Measurements from ENCODE around the gene CASQ1. TPM values are rescaled to one million over a fixed set of nuclear protein-coding genes. Genes with fewer than 3 reads are reported as not detected.

The CASQ1 gene
- not detected in 5 replicates for total RNA-seq (2022; extraction: Qiagen RNA extraction)

GRCh38 chr1:160189649-160190625, at the start of gene CASQ1:
Gene CASQ1 (plus strand): TSS chr1:160190575. CDS start chr1:160190752, 177 bp downstream.

GRCh38 chr1:160151303-160151702, 39.1 kb upstream of the CASQ1 start, which contains the start of gene ATP1A4:
Gene ATP1A4 (plus strand): TSS chr1:160151603. CDS start chr1:160152041, 438 bp downstream.

GRCh38 chr1:160205242-160206035, 15.1 kb downstream of the CASQ1 start, which contains the start of gene PEA15:
Gene PEA15 (plus strand): TSS chr1:160205384. CDS start chr1:160211545, 6,161 bp downstream.

Other genes with a start within 250 kb of the CASQ1 start
- 0.13 to 0.26 TPM (median 0.23 TPM) in 5 replicates for gene IGSF9, start 245.0 kb upstream of the CASQ1 start, total RNA-seq (2022; extraction: Qiagen RNA extraction)
- 0.12 to 0.94 TPM (median 0.49 TPM) in 5 replicates for gene SLAMF9, start 236.3 kb upstream of the CASQ1 start, total RNA-seq (2022; extraction: Qiagen RNA extraction)
- gene PIGM, start 158.6 kb upstream of the CASQ1 start, total RNA-seq (2022; extraction: Qiagen RNA extraction): 3.8 to 4.4 TPM (median 4.2 TPM) in 5 replicates
- gene KCNJ10, start 120.4 kb upstream of the CASQ1 start, total RNA-seq (2022; extraction: Qiagen RNA extraction): not detected in 5 replicates
- gene KCNJ9, start 109.0 kb upstream of the CASQ1 start, total RNA-seq (2022; extraction: Qiagen RNA extraction): not detected in 5 replicates
- 6.4 to 10.7 TPM (median 9.3 TPM) in 5 replicates for gene IGSF8, start 92.0 kb upstream of the CASQ1 start, total RNA-seq (2022; extraction: Qiagen RNA extraction)
- 0.04 to 0.10 TPM (median 0.05 TPM) in 5 replicates for gene ATP1A2, start 74.8 kb upstream of the CASQ1 start, total RNA-seq (2022; extraction: Qiagen RNA extraction)
- not detected in 5 replicates for gene ATP1A4, start 39.0 kb upstream of the CASQ1 start, total RNA-seq (2022; extraction: Qiagen RNA extraction)
- 177 to 215 TPM (median 186 TPM) in 5 replicates for gene PEA15, start 14.8 kb downstream of the CASQ1 start, total RNA-seq (2022; extraction: Qiagen RNA extraction)
- gene DCAF8, start 72.0 kb downstream of the CASQ1 start, total RNA-seq (2022; extraction: Qiagen RNA extraction): 40.5 to 56.2 TPM (median 51.8 TPM) in 5 replicates
- 20.8 to 27.6 TPM (median 24.2 TPM) in 5 replicates for gene PEX19, start 94.6 kb downstream of the CASQ1 start, total RNA-seq (2022; extraction: Qiagen RNA extraction)
- 74.1 to 94.3 TPM (median 86.1 TPM) in 5 replicates for gene COPA, start 152.7 kb downstream of the CASQ1 start, total RNA-seq (2022; extraction: Qiagen RNA extraction)
- gene NCSTN, start 152.8 kb downstream of the CASQ1 start, total RNA-seq (2022; extraction: Qiagen RNA extraction): 38.1 to 48.5 TPM (median 46.2 TPM) in 5 replicates
- 0.38 to 0.74 TPM (median 0.39 TPM) in 5 replicates for gene NHLH1, start 176.5 kb downstream of the CASQ1 start, total RNA-seq (2022; extraction: Qiagen RNA extraction)
- gene VANGL2, start 210.0 kb downstream of the CASQ1 start, total RNA-seq (2022; extraction: Qiagen RNA extraction): 0.57 to 0.82 TPM (median 0.79 TPM) in 5 replicates